CD4-positive, alpha-beta T cell (primary cell): Measurements from ENCODE around the gene DRC7. TPM values are rescaled to one million over a fixed set of nuclear protein-coding genes. Genes with fewer than 3 reads are reported as not detected.
"Not testable (repeated sequence)": the region's sequence is repeated elsewhere in the genome, so short reads cannot be mapped to it uniquely, and the experiment has no call there.

Experiments used
- ATAC-seq: fragments of 200-7000 bp; cut with Tn5 transposase; one replicate; pipeline ENCODE4 v1.10.0; 2022; ENCODE audit warnings: mild to moderate bottlenecking; ENCODE audit not compliant: poor library complexity
- CTCF ChIA-PET: fragments of 350-600 bp; sonication (Branson Sonifier 250); formaldehyde crosslinking; loops from one replicate; lab custom pipeline; 2021; ENCODE audit warnings: antibody characterized with exemption, inconsistent platforms; lab: Charles Lee
- POLR2A ChIA-PET: fragments of 350-600 bp; sonication (Branson Sonifier 250); formaldehyde crosslinking; loops from one replicate; lab custom pipeline; 2021; ENCODE audit warnings: antibody characterized with exemption, inconsistent platforms; lab: Charles Lee
- DNase-seq, 14 experiments: peaks; one replicate each; pipeline ENCODE4 v3.0.0-alpha.2; 2013 to 2020; ENCODE audit warnings: mixed read lengths in 2 of 14
- H3K27ac ChIP-seq, 2 donors: one replicate each; pipeline versions ENCODE4 v1.5.1 to v1.7.0; 2013; ENCODE audit warnings: low read length in 2 of 2, low read depth in 1 of 2, mild to moderate bottlenecking in 1 of 2
- H3K27me3 ChIP-seq, 2 experiments: 1 replicate in 1 of 2; 2 replicates in 1 of 2; pipeline versions ENCODE4 v1.6.1 to v1.7.0; 2013; ENCODE audit warnings: low read length in 2 of 2, control low read depth in 1 of 2, mild to moderate bottlenecking in 1 of 2, moderate library complexity in 1 of 2; ENCODE audit not compliant: insufficient read depth in 2 of 2, control insufficient read depth in 1 of 2
- H3K36me3 ChIP-seq: one replicate; pipeline ENCODE4 v1.6.1; 2013; ENCODE audit warnings: low read length, control low read depth; ENCODE audit not compliant: insufficient read depth
- H3K4me1 ChIP-seq: one replicate; pipeline ENCODE4 v1.6.1; 2013; ENCODE audit warnings: low read length, control low read depth; ENCODE audit not compliant: insufficient read depth
- H3K4me3 ChIP-seq: one replicate; pipeline ENCODE4 v1.5.1; 2013; ENCODE audit warnings: mild to moderate bottlenecking, low read length, moderate library complexity
- H3K9me3 ChIP-seq, 2 experiments: 1 replicate in 1 of 2; 2 replicates in 1 of 2; pipeline versions ENCODE4 v1.6.1 to v1.7.0; 2013; ENCODE audit warnings: low read length in 2 of 2, mild to moderate bottlenecking in 2 of 2, control low read depth in 1 of 2, moderate library complexity in 1 of 2; ENCODE audit not compliant: control insufficient read depth in 1 of 2, insufficient read depth in 1 of 2
- H3K27ac Mint-ChIP-seq: one replicate; pipeline ENCODE4 v1.8.0; 2020; ENCODE audit warnings: mixed read lengths
- H3K27me3 Mint-ChIP-seq: one replicate; pipeline ENCODE4 v1.8.0; 2021; ENCODE audit warnings: mixed read lengths
- H3K36me3 Mint-ChIP-seq: one replicate; pipeline ENCODE4 v1.8.0; 2021; ENCODE audit warnings: low read depth, mixed read lengths
- H3K4me1 Mint-ChIP-seq: one replicate; pipeline ENCODE4 v1.8.0; 2021; ENCODE audit warnings: low read depth, mixed read lengths
- H3K4me3 Mint-ChIP-seq: one replicate; pipeline ENCODE4 v1.8.0; 2020; ENCODE audit warnings: mild to moderate bottlenecking, mixed read lengths
- H3K9me3 Mint-ChIP-seq: one replicate; pipeline ENCODE4 v1.8.0; 2020; ENCODE audit warnings: mixed read lengths
- intact Hi-C, 2 experiments: fragments of 100-400 bp; cut with DNase I in 1 of 2; cut with micrococcal nuclease in 1 of 2; formaldehyde crosslinking; loops; one replicate each; pipeline versions ENCODE4 v1.15.1 to v1.9.0; 2023 to 2025; cut with DNase I, micrococcal nuclease
- total RNA-seq, 174 experiments: library from RNA in 2 of 174; stranded (reverse) in 2 of 174; gene quantifications; one replicate each; pipeline ENCODE4 v1.2.3 and lab custom pipeline; 2021 to 2026
- TF ChIP-seq, protein P1 (sequence below): fragments of 200-600 bp; IDR thresholded peaks from one replicate; pipeline ENCODE4 v1.8.0; 2022; ENCODE audit warnings: antibody characterized with exemption, mild to moderate bottlenecking

The DRC7 gene
- total RNA-seq, 2 experiments from 2014 or later, result not detected

DNA sequence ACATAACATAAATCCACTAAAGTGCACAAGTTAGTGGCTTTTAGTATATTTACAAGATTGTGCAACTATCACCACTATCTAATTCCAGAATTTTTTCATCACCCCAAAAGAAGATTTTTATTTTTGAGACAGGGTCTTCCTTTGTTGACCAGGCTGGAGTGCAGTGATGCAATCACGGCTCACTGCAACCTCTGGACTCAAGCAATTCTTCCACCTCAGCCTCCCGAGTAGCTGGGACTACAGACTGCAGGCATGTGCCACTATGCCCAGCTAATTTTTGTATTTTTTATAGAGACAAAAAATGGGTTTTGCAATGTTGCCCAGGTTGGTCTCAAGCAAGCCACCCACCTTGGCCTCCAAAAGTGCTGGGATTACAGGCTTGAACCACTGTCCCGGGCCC lies 15.1 kb downstream of the DRC7 start:
- CTCF ChIA-PET, result no interaction called here

DNA sequence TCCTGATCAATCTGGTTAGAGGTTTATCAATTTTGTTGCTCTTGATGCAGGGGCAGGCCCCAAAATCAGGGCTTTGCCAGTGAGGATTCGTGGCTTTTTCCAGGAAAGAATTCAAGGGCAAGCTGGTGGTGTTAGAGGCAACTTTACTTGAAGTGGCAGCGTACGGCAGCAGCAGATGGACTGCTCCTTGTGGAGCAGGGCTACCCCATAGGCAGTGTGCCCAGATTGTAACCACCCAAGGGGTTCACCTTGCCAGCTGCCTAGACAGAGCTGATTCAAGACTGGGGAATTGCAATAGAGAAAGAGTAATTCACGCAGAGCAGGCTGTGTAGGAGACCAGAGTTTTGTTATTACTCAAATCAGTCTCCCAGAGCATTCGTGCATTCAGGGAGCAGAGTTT lies 16.7 kb downstream of the DRC7 start:
- Histone ChIP-seq H3K36me3 (no peaks in the 10 kb centered on the region), H3K9me3 (no peaks in the 10 kb centered on the region), H3K27ac (no peak overlapping the region), H3K4me3 (no peak overlapping the region), H3K4me1 (no peaks in the 10 kb centered on the region), H3K27me3 (peaks cover 0 to 3% of the 10 kb centered on the region in 2 experiments)
- ATAC-seq (no peak), DNase-seq (no peak)
- no peaks in the 10 kb centered on the region for H3K4me1 Mint-ChIP-seq
- no peaks in the 10 kb centered on the region for H3K36me3 Mint-ChIP-seq
- H3K27me3 Mint-ChIP-seq, result no peaks in the 10 kb centered on the region
- intact Hi-C loops, result no loop called here
- no peaks in the 10 kb centered on the region for H3K9me3 Mint-ChIP-seq
- no peak overlapping the region for H3K4me3 Mint-ChIP-seq
- TF ChIP-seq, protein P1, sequence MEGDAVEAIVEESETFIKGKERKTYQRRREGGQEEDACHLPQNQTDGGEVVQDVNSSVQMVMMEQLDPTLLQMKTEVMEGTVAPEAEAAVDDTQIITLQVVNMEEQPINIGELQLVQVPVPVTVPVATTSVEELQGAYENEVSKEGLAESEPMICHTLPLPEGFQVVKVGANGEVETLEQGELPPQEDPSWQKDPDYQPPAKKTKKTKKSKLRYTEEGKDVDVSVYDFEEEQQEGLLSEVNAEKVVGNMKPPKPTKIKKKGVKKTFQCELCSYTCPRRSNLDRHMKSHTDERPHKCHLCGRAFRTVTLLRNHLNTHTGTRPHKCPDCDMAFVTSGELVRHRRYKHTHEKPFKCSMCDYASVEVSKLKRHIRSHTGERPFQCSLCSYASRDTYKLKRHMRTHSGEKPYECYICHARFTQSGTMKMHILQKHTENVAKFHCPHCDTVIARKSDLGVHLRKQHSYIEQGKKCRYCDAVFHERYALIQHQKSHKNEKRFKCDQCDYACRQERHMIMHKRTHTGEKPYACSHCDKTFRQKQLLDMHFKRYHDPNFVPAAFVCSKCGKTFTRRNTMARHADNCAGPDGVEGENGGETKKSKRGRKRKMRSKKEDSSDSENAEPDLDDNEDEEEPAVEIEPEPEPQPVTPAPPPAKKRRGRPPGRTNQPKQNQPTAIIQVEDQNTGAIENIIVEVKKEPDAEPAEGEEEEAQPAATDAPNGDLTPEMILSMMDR, result no peak
- H3K27ac Mint-ChIP-seq, result no peak overlapping the region
- ChIA-PET CTCF (no interaction called here), POLR2A (no interaction called here)

More for the DNA sequence above, 15.1 kb downstream of the DRC7 start:
- Histone ChIP-seq H3K4me1 (no peaks in the 10 kb centered on the region), H3K4me3 (no peak overlapping the region), H3K27ac (no peak overlapping the region), H3K27me3 (peaks cover 0 to 1% of the 10 kb centered on the region in 2 experiments), H3K36me3 (no peaks in the 10 kb centered on the region), H3K9me3 (no peaks in the 10 kb centered on the region)
- no peaks in the 10 kb centered on the region for H3K4me1 Mint-ChIP-seq
- no peaks in the 10 kb centered on the region for H3K27me3 Mint-ChIP-seq
- intact Hi-C loops, result no loop called here
- H3K9me3 Mint-ChIP-seq, result no peaks in the 10 kb centered on the region
- ATAC-seq (no peak), DNase-seq (no peak)
- no peak overlapping the region for H3K27ac Mint-ChIP-seq
- no peak overlapping the region for H3K4me3 Mint-ChIP-seq
- TF ChIP-seq, protein P1, result no peak
- POLR2A ChIA-PET, result no interaction called here
- H3K36me3 Mint-ChIP-seq, result no peaks in the 10 kb centered on the region

DNA sequence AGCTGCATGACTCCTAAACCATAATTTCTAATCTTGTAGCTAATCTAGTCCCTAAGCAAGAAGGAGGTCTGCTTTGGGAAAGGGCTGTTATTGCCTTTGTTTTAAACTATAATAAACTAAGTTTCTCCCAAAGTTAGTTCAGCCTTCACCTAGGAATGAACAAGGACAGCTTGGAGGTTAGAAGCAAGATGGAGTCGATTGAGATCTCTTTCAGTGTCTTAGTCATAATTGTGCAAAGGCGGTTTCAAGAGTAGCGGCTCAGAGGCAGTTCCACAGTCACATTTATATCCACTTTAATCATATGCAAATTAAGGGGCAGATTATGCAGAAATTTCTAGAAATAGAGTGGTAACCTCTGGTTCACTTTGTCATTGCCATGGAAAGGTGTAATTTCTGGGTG lies 17.4 kb downstream of the DRC7 start:
- no peak overlapping the region for H3K27ac Mint-ChIP-seq
- ATAC-seq (no peak), DNase-seq (no peak)
- H3K36me3 Mint-ChIP-seq, result no peaks in the 10 kb centered on the region
- H3K4me1 Mint-ChIP-seq, result no peaks in the 10 kb centered on the region
- no peak overlapping the region for H3K4me3 Mint-ChIP-seq
- intact Hi-C loops, result no loop called here
- ChIA-PET POLR2A (no interaction called here), CTCF (no interaction called here)
- Histone ChIP-seq H3K27me3 (peaks cover 0 to 3% of the 10 kb centered on the region in 2 experiments), H3K4me3 (no peak overlapping the region), H3K27ac (no peak overlapping the region), H3K4me1 (no peaks in the 10 kb centered on the region), H3K36me3 (no peaks in the 10 kb centered on the region), H3K9me3 (no peaks in the 10 kb centered on the region)
- no peaks in the 10 kb centered on the region for H3K27me3 Mint-ChIP-seq
- H3K9me3 Mint-ChIP-seq, result no peaks in the 10 kb centered on the region
- TF ChIP-seq, protein P1, result no peak

DNA sequence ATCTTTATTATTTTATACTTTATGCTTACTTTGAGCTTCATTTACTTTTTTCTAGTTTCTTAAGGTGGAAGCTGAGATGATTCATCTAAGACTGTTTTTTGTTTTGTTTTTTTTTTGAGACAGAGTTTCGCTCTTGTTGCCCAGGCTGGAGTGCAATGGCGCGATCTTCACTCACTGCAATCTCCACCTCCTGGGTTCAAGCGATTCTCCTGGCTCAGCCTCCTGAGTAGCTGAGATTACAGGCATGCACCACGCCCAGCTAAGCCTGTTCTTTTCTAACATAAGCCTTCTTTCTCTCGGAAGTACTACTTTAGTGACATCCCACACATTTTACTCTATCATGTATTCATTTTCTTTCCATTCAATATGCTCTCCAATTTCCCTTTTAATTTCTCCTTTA lies 18.0 kb downstream of the DRC7 start:
- H3K27me3 Mint-ChIP-seq, H3K27ac ChIP-seq, H3K36me3 Mint-ChIP-seq, H3K9me3 ChIP-seq, H3K27me3 ChIP-seq, intact Hi-C loops, H3K4me1 Mint-ChIP-seq, H3K27ac Mint-ChIP-seq, H3K4me3 Mint-ChIP-seq, POLR2A ChIA-PET, H3K4me3 ChIP-seq, DNase-seq, CTCF ChIA-PET, H3K36me3 ChIP-seq, H3K4me1 ChIP-seq, H3K9me3 Mint-ChIP-seq, ATAC-seq: not testable (repeated sequence)
